Spleen (tissue), 7 donors: ENCODE results near the gene ZNF799.

Experiments used
- CTCF ChIP-seq, 11 experiments: fragments of 200-600 bp in 7 of 11; fragments of 450-650 bp in 4 of 11; sonication (generic) in 4 of 11; IDR thresholded peaks in 8 of 11; conservative IDR thresholded peaks in 3 of 11; 1 replicate in 7 of 11; 2 replicates in 4 of 11; pipeline versions ENCODE4 v1.4.0 to v1.8.0; 2016 to 2021; ENCODE audit warnings: antibody characterized with exemption in 11 of 11, inconsistent platforms in 4 of 11, mild to moderate bottlenecking in 1 of 11
- POLR2A ChIP-seq, 3 donors: fragments of 450-650 bp; IDR thresholded peaks; one replicate each; pipeline ENCODE4 v1.5.1; 2017; ENCODE audit warnings: antibody characterized with exemption in 3 of 3, mild to moderate bottlenecking in 1 of 3
- POLR2AphosphoS5 ChIP-seq, 3 donors: sonication (generic); formaldehyde crosslinking; IDR thresholded peaks; one replicate each; pipeline ENCODE4 v1.5.1; 2017; ENCODE audit warnings: antibody characterized with exemption in 3 of 3
- donor health status: DM: no; HTN: no; CAD: no; lungs with moderate emphysema.
- donor health status: DM: no; HTN: no; CAD: no.
- donor health status: DM: no; HTN: no; CAD: no.

- TF ChIP-seq CTCF (IDR thresholded peaks at IDR 0.05 in 8 of 11, conservative IDR thresholded peaks at IDR 0.05 in 3 of 11): peak; percentile 15 to 71 (median 59)
- peak in 2 of 3 donors; percentile 15 to 73 for TF ChIP-seq POLR2A (IDR thresholded peaks at IDR 0.05)
- TF ChIP-seq POLR2AphosphoS5 (IDR thresholded peaks at IDR 0.05): peak; percentile 87 to 96 (median 89)
These were observed 35.6 kb downstream of the ZNF799 start, which contains the start of gene ZNF442 for GRCh38 chr19:12365236-12366162.
